Measurements from ENCODE around the gene DAPK1. TPM values are rescaled to one million over a fixed set of nuclear protein-coding genes. Genes with fewer than 3 reads are reported as not detected.

Gene DAPK1
- total and polyA plus RNA-seq, 11 donors = 1.0 to 52.5 (median 2.3) TPM

DNA sequence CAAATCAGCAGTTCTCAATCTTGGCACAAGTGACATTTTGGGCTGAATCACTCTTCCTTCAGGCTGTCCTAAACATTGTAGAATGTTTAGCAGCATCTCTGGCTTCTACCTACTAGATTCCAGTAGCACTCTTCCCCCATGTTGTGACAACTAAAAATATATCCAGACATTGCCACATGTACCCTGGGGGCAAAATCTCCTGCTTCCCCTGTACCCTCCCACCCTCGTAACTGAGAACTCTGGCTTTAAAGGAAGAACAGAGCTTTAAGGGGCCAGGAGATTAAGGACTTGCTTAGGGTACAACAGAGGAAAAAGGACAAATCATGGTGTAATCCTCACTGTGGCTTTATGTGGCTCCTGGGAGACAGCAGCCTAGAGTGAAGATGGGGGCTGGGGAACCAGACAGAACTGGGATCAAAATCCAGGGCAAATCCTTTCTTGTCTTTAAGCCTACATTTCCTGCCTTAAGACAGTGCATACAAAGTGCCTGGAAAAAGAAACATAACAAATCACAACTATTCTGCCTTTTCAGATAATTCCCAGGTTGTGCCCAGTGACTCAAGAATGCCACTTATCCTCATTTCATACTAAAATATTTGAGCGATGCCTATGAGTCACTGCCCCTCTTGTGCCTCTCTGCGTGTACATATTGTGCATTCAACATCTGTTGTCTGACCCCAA is 109.3 kb downstream of the DAPK1 start:
- no peak for DNase-seq
- H3K27ac ChIP-seq = peak overlapping the region in 1 of 12 donors; percentile 32
- WGBS, 4 donors = 88 to 93% (median 91%) methylated on average over 3 of the region's 3 CpGs

DNA sequence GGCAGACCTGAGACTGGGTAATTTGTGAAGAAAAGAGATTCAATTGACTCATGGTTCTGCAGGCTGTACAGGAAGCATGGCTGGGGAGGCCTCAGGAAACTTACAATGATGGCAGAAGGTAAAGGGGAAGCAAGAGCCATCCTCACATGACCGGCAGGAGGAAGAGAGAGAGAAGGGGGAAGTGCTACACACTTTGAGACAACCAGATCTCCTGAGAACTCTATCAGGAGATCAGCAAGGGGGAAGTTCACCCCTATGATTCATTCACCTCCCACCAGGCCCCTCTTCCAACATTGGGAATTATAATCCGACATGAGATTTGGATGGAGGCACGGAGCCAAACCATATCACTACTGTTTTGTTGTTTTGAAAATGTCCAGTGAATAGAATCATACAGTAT is 110.2 kb downstream of the DAPK1 start:
- Histone ChIP-seq H3K4me3 (no peak overlapping the region), H3K9me3 (no peaks in the 10 kb centered on the region), H3K4me1 (peaks cover 0 to 35% (median 2%) of the 10 kb centered on the region in 12 donors), H3K27me3 (no peaks in the 10 kb centered on the region), H3K36me3 (no peaks in the 10 kb centered on the region), H3K27ac (peak overlapping the region in 2 of 12 donors; percentile 12 to 32)
- ATAC-seq (peak in 1 of 4 donors; percentile 15), DNase-seq (no peak)
- whole genome bisulfite sequencing, 4 donors = 74 to 81% (median 77%) methylated on average over 3 of the region's 3 CpGs
- TF ChIP-seq, protein P1, sequence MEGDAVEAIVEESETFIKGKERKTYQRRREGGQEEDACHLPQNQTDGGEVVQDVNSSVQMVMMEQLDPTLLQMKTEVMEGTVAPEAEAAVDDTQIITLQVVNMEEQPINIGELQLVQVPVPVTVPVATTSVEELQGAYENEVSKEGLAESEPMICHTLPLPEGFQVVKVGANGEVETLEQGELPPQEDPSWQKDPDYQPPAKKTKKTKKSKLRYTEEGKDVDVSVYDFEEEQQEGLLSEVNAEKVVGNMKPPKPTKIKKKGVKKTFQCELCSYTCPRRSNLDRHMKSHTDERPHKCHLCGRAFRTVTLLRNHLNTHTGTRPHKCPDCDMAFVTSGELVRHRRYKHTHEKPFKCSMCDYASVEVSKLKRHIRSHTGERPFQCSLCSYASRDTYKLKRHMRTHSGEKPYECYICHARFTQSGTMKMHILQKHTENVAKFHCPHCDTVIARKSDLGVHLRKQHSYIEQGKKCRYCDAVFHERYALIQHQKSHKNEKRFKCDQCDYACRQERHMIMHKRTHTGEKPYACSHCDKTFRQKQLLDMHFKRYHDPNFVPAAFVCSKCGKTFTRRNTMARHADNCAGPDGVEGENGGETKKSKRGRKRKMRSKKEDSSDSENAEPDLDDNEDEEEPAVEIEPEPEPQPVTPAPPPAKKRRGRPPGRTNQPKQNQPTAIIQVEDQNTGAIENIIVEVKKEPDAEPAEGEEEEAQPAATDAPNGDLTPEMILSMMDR (IDR thresholded peaks at IDR 0.05) = no peak
- no peak for TF ChIP-seq POLR2A (IDR thresholded peaks at IDR 0.05)
- intact Hi-C loops (cut with DNase I) = loop anchor here in 1 of 10 donors (10.0 kb wide), 1 partner anchor 63 kb away; no protein-coding TSS in a partner anchor

More for the DNA sequence above, 109.3 kb downstream of the DAPK1 start:
- TF ChIP-seq POLR2A (IDR thresholded peaks at IDR 0.05) = no peak
- TF ChIP-seq, protein P1 (IDR thresholded peaks at IDR 0.05) = no peak
- ATAC-seq = no peak
- Histone ChIP-seq H3K36me3 (no peaks in the 10 kb centered on the region), H3K27me3 (no peaks in the 10 kb centered on the region), H3K9me3 (no peaks in the 10 kb centered on the region), H3K4me1 (peaks cover 0 to 26% (median 2%) of the 10 kb centered on the region in 12 donors), H3K4me3 (no peak overlapping the region)
- intact Hi-C loops (cut with DNase I) = loop anchor here in 1 of 10 donors (10.0 kb wide), 1 partner anchor 62 kb away; no protein-coding TSS in a partner anchor

DNA sequence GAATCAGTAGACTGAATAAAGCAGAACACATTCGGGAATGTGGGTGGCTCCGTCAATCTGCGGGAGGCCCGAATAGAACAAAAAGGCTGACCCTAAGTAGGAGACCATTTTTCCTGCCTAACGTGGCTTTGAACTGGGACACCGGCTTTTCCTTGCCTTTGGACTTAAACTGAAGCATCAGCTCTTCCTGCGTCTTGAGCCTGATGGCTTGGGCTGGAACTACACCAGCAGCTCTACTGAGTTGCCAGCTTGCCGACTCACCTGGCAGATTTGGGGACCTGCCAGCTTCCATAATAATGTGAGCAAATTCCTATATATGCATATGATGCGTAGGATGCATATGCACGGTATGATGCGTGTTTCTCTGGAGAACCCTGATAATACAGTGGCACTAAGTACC is 111.3 kb downstream of the DAPK1 start:
- no peak for ATAC-seq
- peaks cover 0 to 46% (median 2%) of the 10 kb centered on the region in 12 donors for H3K4me1 ChIP-seq
- intact Hi-C loops (cut with DNase I) = loop anchor here in 1 of 10 donors (10.0 kb wide), 1 partner anchor 64 kb away; no protein-coding TSS in a partner anchor

DNA sequence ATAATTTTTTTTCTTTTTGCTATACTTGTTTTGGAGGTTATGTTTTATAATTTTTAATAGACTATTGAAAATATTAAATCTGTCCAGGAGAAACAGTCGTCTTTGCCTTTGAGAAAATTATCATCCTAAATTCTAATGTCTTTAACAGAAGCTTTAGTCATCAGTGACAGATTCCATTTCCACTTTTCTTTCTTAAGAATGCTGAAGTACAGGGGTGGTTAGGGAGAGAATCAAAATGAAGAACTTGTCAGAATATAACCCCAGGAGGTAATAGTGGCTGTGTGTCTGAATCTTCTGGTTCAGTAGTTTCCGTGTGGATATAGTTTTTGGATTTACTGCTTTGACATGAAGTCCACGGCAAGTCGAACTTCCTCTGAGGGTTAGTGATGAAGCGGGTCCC is 111.8 kb downstream of the DAPK1 start:
- no peaks in the 10 kb centered on the region for H3K9me3 ChIP-seq
- ATAC-seq (no peak), DNase-seq (no peak)
- H3K27me3 ChIP-seq = no peaks in the 10 kb centered on the region
- TF ChIP-seq POLR2A (IDR thresholded peaks at IDR 0.05) = no peak
- TF ChIP-seq, protein P1 (IDR thresholded peaks at IDR 0.05) = no peak
- H3K4me1 ChIP-seq = peaks cover 0 to 51% (median 2%) of the 10 kb centered on the region in 12 donors
- H3K4me3 ChIP-seq = no peak overlapping the region
- 88 to 93% (median 91%) methylated on average over 5 of the region's 5 CpGs for WGBS, 4 donors
- H3K36me3 ChIP-seq = no peaks in the 10 kb centered on the region
- intact Hi-C loops (cut with DNase I) = loop anchor here in 1 of 10 donors (10.0 kb wide), 1 partner anchor 65 kb away; no protein-coding TSS in a partner anchor
- H3K27ac ChIP-seq = peak overlapping the region in 1 of 12 donors; percentile 14

More for the DNA sequence above, 111.3 kb downstream of the DAPK1 start:
- H3K27me3 ChIP-seq = no peaks in the 10 kb centered on the region
- no peak overlapping the region for H3K4me3 ChIP-seq
- H3K36me3 ChIP-seq = no peaks in the 10 kb centered on the region
- no peaks in the 10 kb centered on the region for H3K9me3 ChIP-seq
- TF ChIP-seq, protein P1 (IDR thresholded peaks at IDR 0.05) = no peak
- TF ChIP-seq POLR2A (IDR thresholded peaks at IDR 0.05) = no peak
- WGBS, 4 donors = 95 to 96% (median 96%) methylated on average over 11 of the region's 11 CpGs
- no peak overlapping the region for H3K27ac ChIP-seq
- DNase-seq = no peak
